CD4-positive, alpha-beta T cell treated with Interleukin-15 for 1 hour (primary cell): ENCODE measurements around the gene LRP2.
"Not testable (repeated sequence)": the region's sequence is repeated elsewhere in the genome, so short reads cannot be mapped to it uniquely, and the experiment has no call there.

ENCODE experiments used
- DNase-seq: peaks from one replicate; pipeline ENCODE4 v3.0.0-alpha.2; 2020

Gene LRP2

DNA sequence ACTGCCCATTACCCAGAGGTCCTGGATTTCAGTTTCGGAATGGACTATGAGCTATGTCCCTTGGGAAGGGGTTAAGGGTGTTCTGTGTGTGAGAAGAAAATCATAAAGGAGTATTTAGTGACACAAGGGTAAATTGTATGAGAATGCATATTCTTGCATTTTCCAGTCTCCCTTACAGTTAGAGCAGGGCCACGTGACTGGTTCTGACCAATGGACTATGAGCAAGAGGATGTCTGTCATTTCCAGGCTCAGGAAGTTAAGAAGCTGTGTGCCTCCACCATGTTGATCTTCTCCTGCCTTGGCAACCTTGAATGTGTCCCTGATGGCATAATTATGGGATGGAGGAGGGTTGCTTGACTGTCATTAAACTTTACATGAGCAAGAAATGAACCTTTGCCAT, 198.0 kb downstream of the LRP2 start:
- no peak for DNase-seq

DNA sequence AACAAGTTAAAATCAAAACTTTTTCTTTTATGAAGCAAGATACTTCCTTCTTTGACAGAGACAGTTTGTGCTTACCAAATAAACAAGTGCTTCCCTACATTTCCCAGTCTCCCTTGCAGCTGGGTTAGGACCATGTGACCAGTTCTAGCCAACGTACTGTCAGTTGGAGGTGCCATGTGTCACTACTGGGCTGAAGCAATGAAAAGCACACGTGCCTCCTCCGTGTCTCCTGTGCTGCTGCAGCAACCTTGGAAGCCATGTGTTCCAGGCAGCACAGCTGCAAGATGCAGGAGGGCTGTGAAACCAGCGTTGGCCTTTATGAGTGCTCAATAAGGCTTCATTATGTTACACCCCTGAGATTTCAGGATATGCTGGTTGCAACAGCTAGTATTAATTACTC, 199.7 kb downstream of the LRP2 start:
- DNase-seq, result no peak

DNA sequence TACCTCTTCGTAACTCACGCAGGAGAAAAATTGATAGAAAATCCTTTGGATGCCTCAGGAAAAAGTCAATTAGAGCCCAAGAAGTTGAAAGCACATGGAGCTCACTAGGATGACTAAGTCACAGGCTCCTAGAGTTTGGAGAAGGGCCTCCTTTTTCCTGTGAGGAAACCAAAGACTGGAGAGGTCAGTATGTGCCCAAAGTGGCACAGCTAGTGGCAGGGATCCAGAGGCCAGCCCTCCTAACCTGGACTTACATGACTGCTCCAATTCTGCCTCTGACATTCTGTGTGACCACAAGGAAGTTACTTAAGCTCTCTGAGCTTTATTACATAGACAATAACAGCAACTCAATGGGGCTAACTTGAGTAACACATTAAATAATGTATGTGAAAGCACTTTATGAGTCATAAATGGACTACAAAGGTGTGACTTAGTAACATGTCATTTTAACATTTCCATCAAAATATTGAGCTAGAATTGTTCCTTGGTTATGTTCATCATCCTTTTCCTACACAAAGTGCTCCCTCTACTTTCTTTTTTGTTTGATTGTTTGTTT, 201.3 kb downstream of the LRP2 start:
- DNase-seq, result no peak

DNA sequence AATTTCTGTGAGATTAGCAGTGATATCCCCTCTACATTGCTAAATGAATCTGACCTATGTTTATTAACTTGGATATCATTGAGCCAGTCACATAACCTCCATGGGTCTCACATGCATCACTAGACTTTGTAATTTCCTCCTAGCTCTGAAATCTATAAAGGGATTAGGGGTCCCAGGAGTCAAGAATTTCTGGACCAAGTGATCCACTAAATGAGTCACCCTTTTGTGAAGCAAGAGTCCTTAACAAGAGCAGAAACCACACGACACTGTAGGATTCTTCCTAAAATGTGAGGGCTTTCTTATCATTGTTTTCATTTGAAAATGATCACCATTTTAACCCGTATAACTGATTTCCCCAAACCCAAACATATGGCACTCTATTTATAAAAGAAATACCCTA, 202.6 kb downstream of the LRP2 start:
- no peak for DNase-seq

DNA sequence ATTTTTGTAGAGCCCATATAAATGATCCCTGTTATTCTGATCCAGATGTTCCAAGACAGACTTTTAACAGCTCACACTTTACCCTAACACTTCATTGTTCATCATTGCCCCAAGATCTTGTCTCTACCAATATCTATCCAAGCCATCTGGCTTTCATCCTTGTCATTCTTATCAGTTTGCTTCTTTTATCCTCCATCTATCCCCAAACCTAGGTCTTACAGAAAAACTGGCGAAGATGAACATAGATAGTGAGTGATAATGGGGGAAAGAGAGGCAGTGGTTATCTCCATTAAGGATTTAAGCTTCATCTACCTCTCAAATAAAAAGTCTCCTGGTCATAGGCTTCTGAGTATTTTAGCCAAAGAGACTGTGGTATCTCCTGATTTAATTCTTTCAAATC, 203.5 kb downstream of the LRP2 start:
- DNase-seq, result no peak

DNA sequence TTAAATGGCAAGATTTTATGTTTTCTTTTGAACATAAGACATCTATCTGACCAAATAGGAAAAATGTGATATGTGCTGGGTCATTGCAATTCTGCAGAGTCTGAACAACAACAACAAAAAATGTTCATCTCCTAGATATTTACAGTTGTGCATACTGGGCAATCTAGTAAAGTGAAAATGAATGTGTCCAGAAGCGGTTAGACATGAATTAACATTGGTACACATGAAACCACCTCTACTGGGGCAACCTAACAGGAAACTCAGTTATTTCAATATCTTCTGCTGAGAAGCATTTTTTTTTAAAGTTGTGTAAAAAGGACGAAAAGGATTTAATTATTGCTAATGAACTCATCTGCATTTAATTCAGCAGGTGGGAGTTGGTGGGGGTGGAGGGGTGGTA, 216.1 kb downstream of the LRP2 start:
- DNase-seq, result no peak

DNA sequence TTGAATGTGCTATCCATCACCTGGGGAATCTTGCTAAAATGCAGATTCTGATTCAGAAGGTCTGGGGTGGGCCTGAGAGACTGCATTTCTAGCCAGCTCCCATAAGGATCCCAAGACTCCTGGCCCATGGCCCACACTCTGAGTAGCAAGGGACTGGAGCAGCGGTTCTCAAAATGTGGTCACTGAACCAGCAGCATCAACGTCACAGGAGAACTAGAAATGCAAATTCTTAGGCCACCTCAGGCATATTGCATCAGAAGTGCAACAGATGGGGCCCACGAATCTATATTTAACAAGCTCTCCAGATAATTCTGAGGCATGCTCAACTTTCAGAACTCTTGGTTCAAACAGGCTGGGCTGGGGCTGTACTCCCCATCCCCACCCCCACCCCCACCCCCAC, 218.3 kb downstream of the LRP2 start:
- no peak for DNase-seq

DNA sequence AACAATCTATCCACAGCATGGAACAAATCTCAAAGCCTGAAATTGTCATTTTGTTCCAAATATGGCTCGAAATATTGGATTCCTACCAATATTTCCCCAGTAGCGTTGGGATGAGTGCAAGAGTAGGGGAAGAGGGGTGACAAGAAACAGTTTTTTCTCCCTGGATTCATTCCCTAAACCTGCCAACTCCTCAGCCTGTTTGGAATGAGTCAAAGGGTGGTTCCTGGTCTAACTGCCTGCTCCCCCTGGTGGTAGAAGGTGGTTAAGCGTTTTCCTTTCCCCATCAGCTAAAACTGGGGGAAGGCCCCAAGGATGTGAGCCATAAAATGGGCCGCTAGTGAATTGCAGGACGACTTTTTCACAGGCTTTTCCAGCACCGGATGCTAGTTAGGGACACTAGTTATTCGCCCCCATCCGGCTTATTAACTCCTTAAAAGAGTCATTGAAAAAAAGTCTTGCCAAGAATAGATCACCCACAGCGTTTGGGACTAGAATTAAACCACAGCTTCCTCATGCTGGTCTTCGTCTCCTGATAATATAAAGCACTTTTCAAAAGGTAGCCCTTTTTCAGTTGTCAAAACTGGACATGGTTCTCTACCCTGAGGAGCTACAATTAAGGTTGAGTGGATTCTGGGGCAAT, 220.5 kb downstream of the LRP2 start:
- peak; percentile 18 for DNase-seq

DNA sequence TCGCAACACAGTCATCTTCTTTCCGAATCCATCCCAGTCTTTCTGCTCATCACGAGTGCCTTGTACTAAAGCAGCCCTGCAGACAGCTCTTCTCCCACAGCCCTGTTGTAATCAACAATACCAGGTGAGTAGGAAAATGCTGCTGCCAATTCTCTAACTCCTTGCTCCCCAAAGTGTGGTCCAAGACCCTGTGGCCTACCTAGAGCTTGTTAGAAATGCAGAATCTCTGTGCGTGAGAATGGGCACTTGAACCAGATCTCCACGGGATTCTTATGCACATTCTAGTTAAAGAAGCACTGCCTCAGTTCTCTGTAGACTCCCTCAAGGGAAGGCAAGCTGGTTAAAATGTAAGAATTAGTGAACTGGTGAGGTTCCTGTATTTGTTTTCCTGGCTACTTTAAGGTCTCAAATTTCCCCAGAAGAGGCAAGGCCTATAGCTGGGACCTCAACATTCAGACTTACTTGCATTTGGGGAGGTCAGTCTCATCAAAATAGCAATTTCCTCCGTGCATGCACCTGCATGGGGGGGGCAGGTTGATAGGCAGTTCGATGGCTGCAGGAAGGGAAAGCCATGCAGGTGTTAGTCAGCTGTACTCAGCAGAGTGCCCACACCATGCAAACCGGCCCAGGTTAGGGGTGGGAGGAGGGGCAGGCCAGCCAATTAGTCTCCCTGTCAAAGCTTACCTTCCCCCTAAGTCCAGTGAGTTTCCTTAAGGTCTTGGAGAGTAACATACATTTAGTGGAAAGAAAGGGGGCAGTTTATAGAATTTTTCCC, 222.2 kb downstream of the LRP2 start:
- DNase-seq, result no peak

DNA sequence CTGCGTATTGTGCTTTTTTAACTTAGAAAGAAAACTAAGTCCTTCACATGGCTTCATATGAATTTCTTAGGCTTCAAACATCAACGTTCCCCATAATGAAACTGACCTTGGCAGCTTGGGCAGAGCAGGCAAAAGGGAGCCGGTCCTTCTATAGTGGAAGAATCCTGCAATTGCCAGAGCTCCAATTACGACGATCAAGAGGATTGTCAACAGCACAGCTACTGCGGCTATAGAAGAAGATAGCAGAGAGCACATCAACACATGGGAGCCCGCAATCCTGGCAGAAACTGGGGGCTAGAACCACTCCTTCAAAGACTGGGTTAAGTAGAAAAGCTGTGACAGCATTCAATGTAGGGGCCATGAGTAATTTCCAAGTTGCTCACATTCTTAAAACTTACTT, 223.2 kb downstream of the LRP2 start:
- no peak for DNase-seq

DNA sequence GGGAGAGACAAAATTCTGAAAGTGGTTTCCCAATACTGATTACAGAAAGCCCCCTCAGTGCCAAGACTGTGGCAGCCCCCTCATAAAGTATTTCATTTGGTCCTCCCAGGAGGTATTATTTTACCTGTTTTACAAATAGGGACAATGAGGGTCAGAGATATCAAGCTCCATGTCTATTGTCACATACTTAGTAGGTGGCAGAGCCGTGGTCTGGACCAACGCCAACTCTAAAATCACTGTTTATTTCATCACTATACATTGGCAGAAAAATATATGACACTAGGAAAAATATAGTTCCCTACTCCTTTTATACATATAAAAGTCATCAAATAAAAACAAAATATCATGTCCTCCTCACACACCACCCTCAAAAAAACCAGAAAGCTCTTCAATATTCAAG, 224.4 kb downstream of the LRP2 start:
- DNase-seq, result no peak

DNA sequence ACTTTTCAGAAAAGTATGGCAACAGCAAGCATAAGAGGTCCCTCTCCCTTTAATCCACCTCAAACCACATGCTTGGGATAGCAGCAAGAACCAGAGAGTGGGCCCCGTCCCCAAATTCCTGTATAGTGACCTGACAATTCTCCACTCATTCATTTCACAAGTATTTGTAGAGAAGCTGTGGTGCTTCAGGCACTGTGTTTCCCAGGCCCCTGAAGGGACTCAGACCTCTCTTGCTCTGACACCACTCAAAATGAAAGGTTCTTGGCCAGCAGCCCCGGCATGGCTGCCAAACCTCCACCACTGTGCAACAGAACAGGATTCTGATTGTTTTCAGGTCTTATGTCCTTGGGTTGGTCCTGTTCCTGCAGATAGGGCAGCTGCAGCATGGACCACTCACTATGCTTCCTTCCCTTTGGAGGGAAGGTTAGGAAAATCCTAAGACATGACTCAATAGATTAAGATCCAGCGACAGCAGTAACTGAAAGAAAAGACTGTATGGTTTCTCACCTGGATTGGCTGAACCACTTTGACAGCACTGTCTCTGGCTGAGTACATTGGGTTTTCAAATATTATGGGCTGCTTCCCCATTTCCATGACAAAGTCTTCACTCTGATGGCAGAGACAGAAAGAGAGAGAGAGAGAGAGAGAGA, 225.3 kb downstream of the LRP2 start:
- DNase-seq, result no peak

DNA sequence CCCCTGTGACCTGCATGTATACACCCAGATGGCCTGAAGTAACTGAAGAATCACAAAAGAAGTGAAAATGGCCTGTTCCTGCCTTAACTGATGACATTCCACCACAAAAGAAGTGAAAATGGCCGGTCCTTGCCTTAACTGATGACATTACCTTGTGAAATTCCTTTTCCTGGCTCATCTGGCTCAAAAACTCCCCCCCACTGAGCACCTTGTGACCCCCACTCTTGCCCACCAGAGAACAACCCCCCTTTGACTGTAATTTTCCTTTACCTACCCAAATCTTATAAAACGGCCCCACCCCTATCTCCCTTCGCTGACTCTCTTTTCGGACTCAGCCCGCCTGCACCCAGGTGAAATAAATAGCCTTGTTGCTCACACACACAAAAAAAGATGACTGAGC, 225.9 kb downstream of the LRP2 start:
- DNase-seq, result not testable (repeated sequence)

DNA sequence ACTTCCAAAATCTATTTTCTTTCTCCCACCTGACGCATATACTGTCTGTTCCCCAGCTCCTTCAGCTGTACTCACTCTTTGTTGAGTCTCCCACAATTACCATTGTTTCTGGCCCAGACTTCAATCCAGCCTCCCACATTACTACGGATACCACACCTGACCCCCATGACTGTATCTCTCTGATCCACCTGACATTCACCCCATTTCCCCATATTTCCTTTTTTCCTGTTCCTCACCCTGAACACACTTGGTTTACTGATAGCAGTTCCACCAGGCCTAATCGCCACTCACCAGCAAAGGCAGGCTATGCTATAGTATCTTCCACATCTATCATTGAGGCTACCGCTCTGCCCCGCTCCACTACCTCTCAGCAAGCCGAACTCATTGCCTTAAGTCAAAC, 228.1 kb downstream of the LRP2 start:
- not testable (repeated sequence) for DNase-seq

DNA sequence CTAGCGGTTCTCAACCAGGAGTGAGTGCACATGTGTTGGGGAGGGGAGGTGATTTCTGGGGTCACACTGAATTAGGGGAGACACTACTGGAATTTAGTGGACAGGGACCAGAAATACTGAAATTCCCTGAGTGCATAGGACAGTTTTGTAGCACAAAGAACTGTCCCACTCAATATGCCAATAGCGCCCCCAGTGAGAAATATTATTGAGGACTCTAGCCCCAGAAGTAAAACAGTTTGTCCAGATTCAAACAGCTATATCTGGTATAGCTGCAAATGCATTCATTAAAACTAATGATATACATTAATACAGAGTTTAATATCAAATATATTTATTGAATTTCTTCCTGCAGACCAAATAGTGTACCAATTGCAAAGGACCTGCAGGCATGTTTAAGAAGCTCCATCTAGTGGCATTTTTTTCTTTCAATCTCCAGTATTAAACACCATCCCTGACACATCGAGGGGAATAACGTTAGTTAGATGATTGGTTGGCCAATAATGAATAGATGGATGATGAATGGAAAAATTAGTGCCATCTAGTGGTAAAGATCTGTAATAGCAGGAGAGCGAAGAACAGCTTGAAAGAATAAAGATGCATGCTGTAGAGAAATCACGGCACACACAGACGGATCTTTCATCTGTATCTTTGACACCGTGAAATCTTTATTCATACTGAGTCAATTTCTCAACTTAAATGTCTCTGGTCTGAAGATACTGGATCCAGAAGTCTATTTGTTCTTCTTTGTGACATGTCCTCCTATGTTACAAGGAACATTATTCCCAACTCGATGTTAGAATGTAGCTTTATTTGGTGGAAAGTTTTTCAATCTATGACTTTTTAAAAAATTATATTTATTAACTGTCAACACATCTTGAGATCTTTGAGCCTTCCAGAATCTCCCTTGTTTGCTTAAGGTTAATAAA, 230.5 kb downstream of the LRP2 start:
- DNase-seq, result no peak

DNA sequence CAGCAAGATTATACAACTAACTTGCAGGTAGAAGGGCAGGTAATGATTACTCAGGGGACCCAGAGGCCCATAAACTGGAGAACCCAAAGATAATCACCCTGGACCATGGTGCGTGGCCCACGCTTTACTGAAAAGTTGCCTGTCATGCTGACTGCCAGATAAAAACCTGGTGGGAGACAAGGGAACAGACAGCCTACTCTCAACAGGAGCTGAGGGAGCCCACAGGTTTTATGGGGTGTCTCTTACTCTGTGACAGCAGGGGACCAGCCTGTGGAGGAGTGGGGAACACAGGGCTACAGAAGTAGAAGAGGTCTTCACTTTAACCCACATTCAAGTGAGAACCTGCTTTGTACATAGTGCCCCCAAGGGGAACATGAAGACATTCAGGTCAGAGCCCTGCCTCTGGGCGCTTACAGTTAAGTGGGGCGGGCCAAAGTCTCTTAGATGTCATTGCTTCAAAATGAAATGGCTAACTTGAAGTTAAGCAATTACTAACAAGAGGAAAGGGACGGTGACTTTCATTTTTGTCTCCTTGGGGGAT, 232.6 kb downstream of the LRP2 start:
- no peak for DNase-seq

DNA sequence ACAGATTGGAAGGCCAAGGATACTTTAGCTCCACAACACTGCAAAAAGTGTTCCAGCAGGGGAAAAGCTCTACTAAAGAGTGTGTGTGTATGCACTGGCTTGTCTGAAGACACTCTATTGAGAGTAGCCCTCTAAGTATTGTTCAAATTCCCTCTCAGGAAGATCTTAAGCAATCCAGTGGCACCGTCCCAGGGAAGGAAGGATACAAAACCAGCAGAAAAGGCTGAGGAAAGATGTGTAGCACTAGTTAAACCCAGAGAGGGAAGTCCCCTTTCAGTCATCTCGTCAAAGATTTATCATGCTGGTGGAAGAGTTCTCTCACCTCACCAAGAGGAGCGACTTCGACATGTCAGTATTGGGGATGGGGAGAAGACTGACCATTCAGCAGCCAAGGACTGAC, 242.5 kb downstream of the LRP2 start:
- no peak for DNase-seq

DNA sequence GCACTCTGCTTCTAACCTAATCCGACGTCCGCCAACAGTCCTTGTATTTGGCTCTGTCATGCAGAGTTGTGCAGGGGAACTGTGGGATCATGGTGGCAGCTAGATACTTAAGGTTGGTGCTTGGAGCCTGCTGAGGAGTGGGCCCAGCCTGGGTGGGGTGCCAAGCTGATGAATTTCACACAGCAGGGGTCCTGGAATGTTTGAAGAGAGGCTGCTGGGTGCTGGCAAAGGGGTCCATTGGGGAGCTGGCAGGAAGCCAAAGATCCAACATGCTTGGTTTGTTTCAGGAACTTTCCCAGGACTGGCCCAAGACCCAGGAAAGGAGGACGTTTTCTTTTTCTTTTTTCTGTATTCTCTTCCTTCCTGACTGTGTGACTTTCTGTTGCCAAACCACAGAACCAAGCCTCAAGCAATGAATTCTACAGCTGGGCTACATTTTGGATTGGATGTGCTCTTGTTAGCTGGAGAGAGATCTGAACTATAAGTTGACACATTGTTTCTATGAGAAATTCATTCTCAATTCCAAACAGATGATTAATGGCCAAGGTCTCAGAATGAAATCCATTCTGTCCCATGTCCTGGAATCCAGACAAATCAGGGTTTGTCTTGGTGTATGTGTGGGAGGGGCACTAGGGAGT, 243.1 kb downstream of the LRP2 start:
- no peak for DNase-seq

DNA sequence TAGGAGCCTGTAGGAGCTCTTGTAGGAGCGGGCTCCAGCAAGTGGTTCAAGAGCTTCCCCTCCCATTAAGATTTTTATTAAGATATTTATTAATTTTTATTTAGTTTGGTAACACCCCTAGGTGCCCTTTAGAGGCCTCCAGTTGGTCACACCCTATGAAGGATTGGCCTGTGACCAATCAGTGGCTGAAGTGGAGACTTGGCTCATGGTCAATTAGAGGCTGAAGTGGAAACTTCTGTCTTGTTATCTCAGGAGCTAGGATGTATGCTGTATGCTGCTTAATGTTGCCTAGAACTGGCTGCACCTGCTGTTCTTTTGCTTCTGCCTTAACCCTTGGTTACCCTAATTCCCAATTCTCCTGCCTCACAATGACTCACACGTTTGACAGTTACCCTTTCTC, 244.3 kb downstream of the LRP2 start:
- no peak for DNase-seq

DNA sequence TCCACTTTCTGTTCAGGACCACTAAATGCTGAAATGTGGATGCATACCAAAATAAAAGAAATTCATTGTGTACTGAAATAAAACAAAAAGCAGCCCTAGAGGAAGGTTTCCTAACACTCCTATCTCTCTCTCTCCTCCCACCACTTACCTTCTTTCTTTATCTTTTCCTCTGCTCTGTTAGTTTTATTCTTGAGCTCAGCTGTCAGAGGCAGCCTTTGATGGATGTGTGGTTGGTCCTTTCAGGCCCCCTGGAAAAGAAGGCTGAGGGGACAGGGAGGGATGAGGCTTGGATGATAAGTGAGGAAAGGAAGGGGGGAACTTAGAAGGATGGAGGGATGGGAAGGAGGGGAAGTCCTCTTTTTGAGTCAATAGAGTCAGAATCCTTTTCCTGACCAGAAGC, 245.3 kb downstream of the LRP2 start:
- DNase-seq, result no peak

DNA sequence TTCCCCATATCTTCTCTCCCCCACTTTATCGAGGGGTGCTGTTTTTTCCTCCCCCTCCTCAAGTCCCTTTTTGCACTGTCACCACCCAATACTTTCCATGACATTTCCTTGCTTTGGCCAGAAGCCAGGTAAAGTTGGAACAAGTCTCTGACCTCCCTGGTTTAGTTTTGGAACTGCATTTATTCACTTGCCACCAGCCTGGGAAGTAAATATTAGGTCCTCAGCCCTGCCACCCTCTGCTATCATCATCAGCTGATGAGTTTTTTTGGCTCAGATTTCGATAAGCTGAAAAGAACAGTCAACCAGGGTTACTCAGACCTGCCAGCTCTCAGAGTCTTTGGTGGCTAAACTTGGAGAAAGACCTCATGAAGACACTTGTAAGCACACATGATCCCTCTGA, 246.0 kb downstream of the LRP2 start:
- no peak for DNase-seq

DNA sequence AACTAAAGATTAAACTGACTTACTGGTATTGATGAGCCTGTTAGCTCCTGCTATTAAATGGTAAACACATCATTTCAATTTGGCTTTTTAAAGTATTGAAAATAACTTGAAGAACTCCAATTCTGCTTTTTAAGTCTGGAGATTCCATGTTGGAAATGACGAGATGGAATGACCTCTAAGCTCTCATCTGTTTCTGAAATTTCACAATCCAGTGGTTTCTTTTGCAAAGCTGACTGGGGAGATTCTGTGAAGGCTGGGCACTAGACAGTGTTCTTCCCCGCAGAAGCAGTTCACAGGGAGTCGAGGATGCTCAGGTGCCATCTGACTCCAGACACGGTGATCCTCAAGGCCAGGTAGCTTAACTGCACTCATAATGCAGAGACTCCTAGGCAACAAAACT, 248.3 kb downstream of the LRP2 start:
- DNase-seq, result no peak
